GM20000 (cell line): Measurements from ENCODE around the gene TSPAN32.

Experiments used
- DNase-seq: peaks from one replicate; pipeline ENCODE4 v3.0.0; 2012; ENCODE audit warnings: low spot score
- CTCF ChIP-seq: IDR thresholded peaks from 2 replicates; pipeline ENCODE4 v1.5.1; 2012; ENCODE audit warnings: mild to moderate bottlenecking, control low read depth; ENCODE audit errors: extremely low read depth, missing control alignments

Gene TSPAN32

GRCh38 chr11:2366276-2366675 lies 64.5 kb downstream of the TSPAN32 start:
- TF ChIP-seq CTCF, result no peak
- no peak for DNase-seq

GRCh38 chr11:2366733-2367132 lies 64.9 kb downstream of the TSPAN32 start:
- DNase-seq, result no peak
- TF ChIP-seq CTCF, result no peak

GRCh38 chr11:2367266-2368160 lies 65.7 kb downstream of the TSPAN32 start:
- TF ChIP-seq CTCF, result no peak
- DNase-seq, result no peak
